ENCODE measurements around the gene CDHR2.
"Not testable (repeated sequence)": the region's sequence is repeated elsewhere in the genome, so short reads cannot be mapped to it uniquely, and the experiment has no call there.

Gene CDHR2

GRCh38 chr5:176541338-176542134, 7.6 kb upstream of the CDHR2 start:
- peak; percentile 35 for DNase-seq

- no peak for DNase-seq
Observed at GRCh38 chr5:176542135-176542595, 7.0 kb upstream of the CDHR2 start.

GRCh38 chr5:176542596-176543427, 6.3 kb upstream of the CDHR2 start:
- no peak for DNase-seq

- DNase-seq = no peak
Observed at GRCh38 chr5:176543428-176544182, 5.5 kb upstream of the CDHR2 start.

GRCh38 chr5:176545388-176545736, 3.8 kb upstream of the CDHR2 start:
- no peak for DNase-seq

GRCh38 chr5:176545737-176546509, 3.2 kb upstream of the CDHR2 start:
- no peak for DNase-seq

- DNase-seq = no peak
Observed at GRCh38 chr5:176547802-176548201, 1.3 kb upstream of the CDHR2 start.

- DNase-seq = no peak
Observed at GRCh38 chr5:176549871-176550270, 729 bp downstream of the CDHR2 start.

- no peak for DNase-seq
Observed at GRCh38 chr5:176550275-176550831, 1.2 kb downstream of the CDHR2 start.

- not testable (repeated sequence) for DNase-seq
Observed at GRCh38 chr5:176550937-176551336, 1.8 kb downstream of the CDHR2 start.

GRCh38 chr5:176552332-176552869, 3.3 kb downstream of the CDHR2 start:
- no peak for DNase-seq

- no peak for DNase-seq
Observed at GRCh38 chr5:176553260-176554085, 4.3 kb downstream of the CDHR2 start.

- DNase-seq = no peak
Observed at GRCh38 chr5:176557846-176558245, 8.7 kb downstream of the CDHR2 start.

- no peak for DNase-seq
Observed at GRCh38 chr5:176559683-176560082, 10.5 kb downstream of the CDHR2 start.

GRCh38 chr5:176560364-176560763, 11.2 kb downstream of the CDHR2 start:
- DNase-seq = no peak

GRCh38 chr5:176561259-176561658, 12.1 kb downstream of the CDHR2 start:
- no peak for DNase-seq

GRCh38 chr5:176562189-176562588, 13.0 kb downstream of the CDHR2 start:
- DNase-seq = no peak

- DNase-seq = peak; percentile 60
Observed at GRCh38 chr5:176564002-176564401, 14.9 kb downstream of the CDHR2 start.

- DNase-seq = no peak
Observed at GRCh38 chr5:176565760-176566288, 16.7 kb downstream of the CDHR2 start.

- no peak for DNase-seq
Observed at GRCh38 chr5:176568657-176569056, 19.5 kb downstream of the CDHR2 start.

All from fibroblast of skin of back (primary cell).